ENCODE data around the gene MT1A. TPM values are rescaled to one million over a fixed set of nuclear protein-coding genes. Genes with fewer than 3 reads are reported as not detected.

The MT1A gene
- total and polyA plus RNA-seq, 2 donors (not counting 3 experiments of a cell fraction or from before 2014, with no cell fraction given), result 6.5 to 8.4 TPM

GRCh38 chr16:56615353-56615752, 23.1 kb upstream of the MT1A start:
- peak overlapping the region; percentile 80 for H3K27ac ChIP-seq (ENCODE audit: insufficient read depth, low read depth, low read length)
- POLR2A ChIA-PET, result interaction anchor here (1.5 kb wide), 1 partner anchor 10 kb away, joined by 4 read pairs; the partner anchor contains the start of gene MT1E
- no peak for FAIRE-seq

More at GRCh38 chr16:56615353-56615752, 23.1 kb upstream of the MT1A start:
- no peak overlapping the region for H3K4me3 ChIP-seq (replicated peaks in 1 of 3; ENCODE audit: insufficient read depth in 1 of 3, low read depth in 1 of 3, low read length in 3 of 3)
- H3K4me1 ChIP-seq (ENCODE audit: control insufficient read depth, extremely low read depth, insufficient read depth, low read length), result peaks cover 71% of the 10 kb centered on the region
- peaks cover 18% of the 10 kb centered on the region for H3K79me2 ChIP-seq (ENCODE audit: control insufficient read depth, insufficient read depth, low read length)
- BruUV-seq (replicated peaks), result no TSS peak
- no peaks in the 10 kb centered on the region for H3K9me3 ChIP-seq (replicated peaks; ENCODE audit: control insufficient read depth, insufficient read depth, low read length)
- dilution Hi-C loops (cut with MboI; ENCODE audit: extremely low pct_ligation_motif_present, low sequenced_read_pairs), result no loop called here
- H3K9me1 ChIP-seq (replicated peaks; ENCODE audit: control insufficient read depth, extremely low read depth, insufficient read depth, low read length), result no peaks in the 10 kb centered on the region
- no peak for DNase-seq (ENCODE audit: low read depth, low spot score)
- no peaks in the 10 kb centered on the region for H3K27me3 ChIP-seq (ENCODE audit: control insufficient read depth in 2 of 2, insufficient read depth in 2 of 2, low read length in 2 of 2)
- TF ChIP-seq POLR2A (IDR thresholded peaks at IDR 0.05; ENCODE audit: low read depth, low read length) (no peak), JUN (IDR thresholded peaks at IDR 0.05; ENCODE audit: borderline replicate concordance, insufficient read depth, insufficient read length, low read depth) (no peak), GATA2 (IDR thresholded peaks at IDR 0.05; ENCODE audit: insufficient read depth, insufficient read length, low read depth, low read length) (no peak), POLR2AphosphoS5 (IDR thresholded peaks at IDR 0.05; ENCODE audit: insufficient read depth, low read depth, low read length) (no peak), EZH2 (IDR thresholded peaks at IDR 0.05; ENCODE audit: borderline replicate concordance, low read depth, low read length, severe bottlenecking) (no peak), FOS (IDR thresholded peaks at IDR 0.05; ENCODE audit: borderline replicate concordance, insufficient read depth, low read length) (no peak), MAX (IDR thresholded peaks at IDR 0.05; ENCODE audit: insufficient read depth, insufficient read length) (no peak), CTCF (IDR thresholded peaks at IDR 0.05; ENCODE audit: extremely low read depth in 1 of 2, insufficient read depth in 1 of 2, low read depth in 1 of 2, low read length in 2 of 2) (no peak), MYC (IDR thresholded peaks at IDR 0.05; ENCODE audit: low read depth, low read length) (no peak)
- H3K4me2 ChIP-seq (ENCODE audit: insufficient read depth, low read length), result peak overlapping the region; percentile 21
- intact Hi-C loops (cut with micrococcal nuclease), result no loop called here
- H3K36me3 ChIP-seq (ENCODE audit: control insufficient read depth in 2 of 2, extremely low read depth in 1 of 2, insufficient read depth in 2 of 2, low read length in 2 of 2), result no peaks in the 10 kb centered on the region
- CTCF ChIA-PET, result interaction anchor here (0.7 to 2.0 kb wide), 3 partner anchors 11 to 87 kb away, joined by 3 to 6 read pairs (median 4); no protein-coding TSS in a partner anchor
- H4K20me1 ChIP-seq (replicated peaks; ENCODE audit: control insufficient read depth, extremely low read depth, insufficient read depth, low read length), result no peaks in the 10 kb centered on the region
- no peak overlapping the region for H3K9ac ChIP-seq (replicated peaks; ENCODE audit: extremely low read depth, insufficient read depth, low read length)
- H2AFZ ChIP-seq (ENCODE audit: low read depth, low read length), result no peak overlapping the region
